Right lobe of liver (tissue), 6 donors: ENCODE results near the gene TRAK1. TPM values are rescaled to one million over a fixed set of nuclear protein-coding genes. Genes with fewer than 3 reads are reported as not detected.
A peak's percentile ranks its signal among the peaks of the same experiment; 100 is the strongest.
"Not testable (repeated sequence)": the region's sequence is repeated elsewhere in the genome, so short reads cannot be mapped to it uniquely, and the experiment has no call there.

ENCODE experiments used
- ATAC-seq, 4 donors: fragments of 200-7000 bp; cut with Tn5 transposase; one replicate each; pipeline ENCODE4 v1.9.1; 2020; ENCODE audit warnings: mild to moderate bottlenecking in 4 of 4, moderate library complexity in 4 of 4
- DNase-seq, 3 donors: peaks; one replicate each; pipeline ENCODE4 v3.0.0-alpha.2; 2020
- H3K27ac ChIP-seq, 3 donors: fragments of 200-600 bp; one replicate each; pipeline ENCODE4 v1.8.0; 2022
- H3K27me3 ChIP-seq, 2 donors: fragments of 200-600 bp; one replicate each; pipeline ENCODE4 v1.8.0; 2022
- H3K36me3 ChIP-seq, 4 donors: fragments of 200-600 bp; sonication (generic) in 1 of 4; one replicate each; pipeline versions ENCODE4 v1.5.1 to v1.8.0; 2017 to 2022; ENCODE audit warnings: control low read depth in 1 of 4
- H3K4me1 ChIP-seq, 4 donors: fragments of 200-600 bp; sonication (generic) in 1 of 4; one replicate each; pipeline versions ENCODE4 v1.5.1 to v1.8.0; 2017 to 2022; ENCODE audit warnings: control low read depth in 1 of 4
- H3K4me3 ChIP-seq, 3 donors: fragments of 200-600 bp; one replicate each; pipeline ENCODE4 v1.8.0; 2022
- H3K9me3 ChIP-seq, 4 donors: fragments of 200-600 bp; sonication (generic) in 1 of 4; one replicate each; pipeline versions ENCODE4 v1.5.1 to v1.8.0; 2017 to 2022; ENCODE audit warnings: control low read depth in 1 of 4
- CTCF ChIP-seq, 4 donors: fragments of 200-600 bp in 3 of 4; fragments of 450-650 bp in 1 of 4; IDR thresholded peaks; one replicate each; pipeline versions ENCODE4 v1.5.1 to v1.8.0; 2016 to 2022; ENCODE audit warnings: antibody characterized with exemption in 4 of 4, mild to moderate bottlenecking in 2 of 4
- POLR2A ChIP-seq: fragments of 450-650 bp; IDR thresholded peaks from one replicate; pipeline ENCODE4 v1.6.1; 2017; ENCODE audit warnings: antibody characterized with exemption, mild to moderate bottlenecking
- WGBS: methylation state at CpG from one replicate; pipeline ENCODE4 v1.1.6; 2018; ENCODE audit warnings: low coverage, low lambda C conversion rate; ENCODE audit not compliant: insufficient coverage; ENCODE audit errors: missing lambda C conversion rate; 5-methylcytosine and 5-hydroxymethylcytosine counted together
- intact Hi-C, 2 donors: fragments of 100-400 bp; cut with DNase I; formaldehyde crosslinking; loops; one replicate each; pipeline versions ENCODE4 v1.11.2 to v1.14.1; 2022
- long read RNA-seq: library from polyadenylated mRNA; unstranded; transcript quantifications from one replicate; pipeline ENCODE4 v2.0.0, GENCODE V29; 2019
- total RNA-seq, 6 experiments: library from RNA; depleted of rRNA in 2 of 6; stranded (reverse); fragments of >200 nt in 2 of 6; fragmentation: NEBNext Ultra II Directional in 3 of 6; extraction: Animal tissue kit (Norgen Biotek cat#: 25700) in 3 of 6; gene quantifications; one replicate each; pipeline versions ENCODE4 v1.1.0 to v1.2.4, GENCODE V29; 2016 to 2023
- donor health status: DM: no; HTN: yes; CAD: no.
- donor health status: DM: no; HTN: no; CAD: no.
- donor health status: DM: no; HTN: no; CAD: no.
- donor health status: DM: no; HTN: yes; CAD: no.
- donor health status: DM: no; HTN: yes; CAD: no.

Gene TRAK1
- 10 to 100 TPM in 5 of 6 experiments, 1 to 10 TPM in 1; 9.5 to 16.4 (median 12.2) TPM for total RNA-seq
- long read RNA-seq = 0 reads

- WGBS = 87% methylated on average over 8 of the region's 14 CpGs
- Histone ChIP-seq H3K4me3 (no peak within 1 kb of the TSS), H3K9me3 (no peaks in the 10 kb centered on the region), H3K27me3 (no peaks in the 10 kb centered on the region), H3K4me1 (no peaks in the 10 kb centered on the region), H3K27ac (no peak within 1 kb of the TSS), H3K36me3 (no peaks in the 10 kb centered on the region)
- DNase-seq (no peak), ATAC-seq (peak in 2 of 4 donors; percentile 36 to 40)
- no peak for TF ChIP-seq POLR2A
- TF ChIP-seq CTCF (IDR thresholded peaks at IDR 0.05) = no peak
- intact Hi-C loops = no loop called here
These were observed at the start of gene TRAK1 for GRCh38 chr3:42090973-42091731. TSS of gene TRAK1 (plus strand) at chr3:42091357. CDS start at chr3:42091470, 113 bp downstream.

- Histone ChIP-seq H3K4me1 (peaks cover 0 to 42% (median 20%) of the 10 kb centered on the region in 4 donors), H3K36me3 (no peaks in the 10 kb centered on the region), H3K9me3 (no peaks in the 10 kb centered on the region), H3K4me3 (no peak overlapping the region), H3K27ac (no peak overlapping the region), H3K27me3 (no peaks in the 10 kb centered on the region)
- WGBS = 48% methylated on average over 5 of the region's 5 CpGs
- DNase-seq (no peak), ATAC-seq (no peak)
- intact Hi-C loops = no loop called here
- TF ChIP-seq POLR2A (no peak), CTCF (IDR thresholded peaks at IDR 0.05) (no peak)
These were observed 48.4 kb upstream of the TRAK1 start for GRCh38 chr3:42042747-42043098.

- WGBS = 51% methylated on average over 8 of the region's 9 CpGs
- DNase-seq (no peak), ATAC-seq (peak in 3 of 4 donors; percentile 26 to 43 (median 41))
- no peaks in the 10 kb centered on the region for H3K36me3 ChIP-seq
- H3K27me3 ChIP-seq = no peaks in the 10 kb centered on the region
- intact Hi-C loops = no loop called here
- no peak overlapping the region for H3K27ac ChIP-seq
- H3K4me1 ChIP-seq = peaks cover 0 to 42% (median 20%) of the 10 kb centered on the region in 4 donors
- H3K9me3 ChIP-seq = no peaks in the 10 kb centered on the region
- H3K4me3 ChIP-seq = no peak overlapping the region
- TF ChIP-seq CTCF (IDR thresholded peaks at IDR 0.05) (no peak), POLR2A (no peak)
These were observed 47.9 kb upstream of the TRAK1 start for GRCh38 chr3:42043099-42043813.

GRCh38 chr3:42045708-42046243, 45.4 kb upstream of the TRAK1 start:
- ATAC-seq (peak; percentile 77 to 86 (median 84)), DNase-seq (no peak)
- TF ChIP-seq POLR2A (no peak), CTCF (IDR thresholded peaks at IDR 0.05) (no peak)
- peak overlapping the region in 1 of 3 donors; percentile 18 for H3K27ac ChIP-seq
- H3K36me3 ChIP-seq = no peaks in the 10 kb centered on the region
- 22% methylated on average over 2 of the region's 2 CpGs for WGBS
- H3K27me3 ChIP-seq = no peaks in the 10 kb centered on the region
- intact Hi-C loops = no loop called here
- H3K4me1 ChIP-seq = peaks cover 0 to 42% (median 20%) of the 10 kb centered on the region in 4 donors
- H3K4me3 ChIP-seq = no peak overlapping the region
- no peaks in the 10 kb centered on the region for H3K9me3 ChIP-seq

- ATAC-seq, DNase-seq, H3K27ac ChIP-seq, H3K36me3 ChIP-seq, H3K27me3 ChIP-seq, intact Hi-C loops, H3K9me3 ChIP-seq, H3K4me3 ChIP-seq: not testable (repeated sequence)
- 87% methylated on average over 4 of the region's 4 CpGs for WGBS
- H3K4me1 ChIP-seq = peaks cover 0 to 45% (median 24%) of the 10 kb centered on the region in 4 donors
These were observed 42.6 kb upstream of the TRAK1 start for GRCh38 chr3:42048526-42048925.
